K562 (cell line): ENCODE data around the gene CFAP20DC. TPM values are rescaled to one million over a fixed set of nuclear protein-coding genes. Genes with fewer than 3 reads are reported as not detected.

Source experiments
- CBFA2T3 ChIP-seq: fragments of 450-650 bp; IDR thresholded peaks from 2 replicates; pipeline ENCODE4 v1.6.1; 2017
- CREM ChIP-seq: IDR thresholded peaks from 2 replicates; pipeline ENCODE4 v1.6.1; 2014; ENCODE audit warnings: antibody characterized with exemption, low read depth
- DACH1 ChIP-seq: fragments of 450-650 bp; IDR thresholded peaks from 2 replicates; pipeline ENCODE4 v1.6.1; 2018; ENCODE audit not compliant: partially characterized antibody
- DPF2 ChIP-seq: fragments of 450-650 bp; IDR thresholded peaks from 2 replicates; pipeline ENCODE4 v1.6.1; 2016
- FOXP1 ChIP-seq: sonication (generic); formaldehyde crosslinking; IDR thresholded peaks from 2 replicates; pipeline ENCODE4 v1.8.0; 2022; ENCODE audit warnings: mild to moderate bottlenecking, missing genetic modification reagents
- NELFE ChIP-seq: IDR thresholded peaks from 2 replicates; pipeline ENCODE4 v1.6.1; 2011; ENCODE audit warnings: mild to moderate bottlenecking; ENCODE audit not compliant: insufficient read depth, insufficient read length
- NFE2 ChIP-seq: IDR thresholded peaks from 2 replicates; pipeline ENCODE4 v1.6.1; 2014; ENCODE audit warnings: antibody characterized with exemption, low read depth
- POLR2G ChIP-seq: fragments of 200-400 bp; formaldehyde crosslinking; IDR thresholded peaks from 2 replicates; pipeline ENCODE4 v1.6.1; 2017; ENCODE audit warnings: low read depth, mild to moderate bottlenecking, antibody characterized with exemption, low read length, moderate library complexity
- RNF2 ChIP-seq: sonication (generic); IDR thresholded peaks from 2 replicates; pipeline ENCODE4 v1.6.1; 2016
- RNF219 ChIP-seq: fragments of 250-450 bp; sonication (Bioruptor Pico); IDR thresholded peaks from 2 replicates; pipeline ENCODE4 v1.5.0; 2022; ENCODE audit warnings: mild to moderate bottlenecking
- SAP30 ChIP-seq: fragments of 200-600 bp; sonication (generic); IDR thresholded peaks from 2 replicates; pipeline ENCODE4 v1.6.1; 2012; ENCODE audit warnings: borderline replicate concordance, low read depth, mild to moderate bottlenecking, moderate library complexity, low read length, control low read depth, inconsistent platforms; ENCODE audit not compliant: insufficient read depth, poor library complexity, severe bottlenecking
- SMAD1 ChIP-seq: fragments of 150-350 bp; IDR thresholded peaks from 2 replicates; pipeline ENCODE4 v1.6.1; 2014; ENCODE audit warnings: low read length, low read depth; ENCODE audit not compliant: partially characterized antibody
- TBL1XR1 ChIP-seq, 2 experiments: IDR thresholded peaks; 2 replicates each; pipeline ENCODE4 v1.6.1; 2012; ENCODE audit warnings: improper control_type of control experiment in 2 of 2, low read length in 2 of 2, mild to moderate bottlenecking in 1 of 2
- TFAM ChIP-seq: fragments of 250-450 bp; sonication (Bioruptor Pico); conservative IDR thresholded peaks from 2 replicates; pipeline ENCODE4 v1.5.0; 2021; ENCODE audit warnings: mild to moderate bottlenecking, moderate library complexity
- ZNF140 ChIP-seq: fragments of 250-450 bp; sonication (Bioruptor Pico); IDR thresholded peaks from 2 replicates; pipeline ENCODE4 v1.8.0; 2021; ENCODE audit warnings: moderate library complexity, mild to moderate bottlenecking, inconsistent platforms
- ZNF280A ChIP-seq: fragments of 450-650 bp; IDR thresholded peaks from 2 replicates; pipeline ENCODE4 v1.6.1; 2018; ENCODE audit warnings: mild to moderate bottlenecking, low read depth; ENCODE audit not compliant: partially characterized antibody
- ZNF507 ChIP-seq: conservative IDR thresholded peaks from 2 replicates; pipeline ENCODE4 v1.6.1; 2017; ENCODE audit warnings: missing genetic modification characterization, missing compliant biosample characterization
- ZNF57 ChIP-seq: fragments of 450-650 bp; formaldehyde crosslinking; IDR thresholded peaks from 2 replicates; pipeline ENCODE4 v1.4.0; 2020; ENCODE audit warnings: mild to moderate bottlenecking, moderate library complexity
- ZNF583 ChIP-seq: fragments of 250-450 bp; sonication (Bioruptor Pico); IDR thresholded peaks from 2 replicates; pipeline ENCODE4 v1.4.0; 2020
- ZNF740 ChIP-seq, 3 experiments: fragments of 200-800 bp in 1 of 3; sonication (Bioruptor generic) in 1 of 3; sonication (generic) in 1 of 3; formaldehyde crosslinking in 1 of 3; IDR thresholded peaks; 2 replicates each; pipeline versions ENCODE4 v1.6.1 to v1.8.0; 2016 to 2022; ENCODE audit warnings: mild to moderate bottlenecking in 2 of 3, missing compliant biosample characterization in 2 of 3, missing genetic modification characterization in 2 of 3, missing genetic modification reagents in 1 of 3
- polyA plus RNA-seq, 8 experiments: library from polyadenylated mRNA; depleted of rRNA in 4 of 8; stranded (reverse) in 5 of 8; unstranded in 3 of 8; fragments of >200 nt; fragmentation: Nextera tagmentation in 2 of 8; fragmentation: Illumina TruSeq in 1 of 8; extraction: Ambion mirVana in 2 of 8; extraction: Trizol in 1 of 8; gene quantifications; 2 replicates each; pipeline versions ENCODE4 v1.2.1 to v1.2.3, GENCODE V29; 2011 to 2014; ENCODE audit warnings: inconsistent platforms in 1 of 8, missing spikeins in 1 of 8
- total RNA-seq, 7 experiments: library from RNA; depleted of rRNA in 6 of 7; stranded (reverse); fragments of >200 nt in 6 of 7; fragmentation: Illumina TruSeq in 2 of 7; extraction: Trizol in 2 of 7; gene quantifications; 2 replicates each; pipeline versions ENCODE4 v1.2.1 to v1.2.3, GENCODE V29; 2011 to 2021; ENCODE audit warnings: low replicate concordance in 1 of 7

CFAP20DC gene
- total and polyA plus RNA-seq, 9 of the 15 experiments (the other 6 are each of a cell fraction or from before 2014, with no cell fraction given), result 1.6 to 5.9 (median 4.6) TPM

DNA sequence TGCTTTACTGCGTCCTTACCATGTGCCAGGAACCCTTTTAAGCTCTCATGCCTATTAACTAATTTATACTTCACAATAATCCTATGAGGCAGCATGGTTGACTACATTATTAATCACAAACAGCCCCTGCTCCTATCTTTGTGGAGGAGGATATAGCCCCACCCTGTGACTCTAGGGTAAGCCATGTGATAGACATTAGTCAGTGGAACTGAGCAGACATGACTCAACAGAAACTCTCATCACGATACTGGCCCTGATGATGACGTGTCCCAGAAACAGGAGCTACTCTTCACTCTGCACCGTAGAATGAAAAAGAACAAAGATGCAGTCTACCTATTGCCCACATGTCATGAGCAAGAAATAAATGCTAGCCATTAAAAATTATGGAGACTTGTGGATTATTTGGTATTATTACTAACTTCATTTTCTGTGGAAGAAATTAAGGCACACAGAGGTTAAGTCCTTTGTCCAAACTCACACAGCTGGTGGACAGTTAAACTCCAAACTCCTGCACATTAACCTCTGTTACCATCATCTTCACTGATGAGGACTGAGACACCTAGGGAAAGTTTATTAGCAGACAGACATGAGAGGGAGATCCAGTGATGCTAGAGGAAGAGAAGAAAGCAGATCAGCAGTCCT, 51.2 kb downstream of the CFAP20DC start (continued):
- no peak for TF ChIP-seq POLR2G
- TF ChIP-seq DACH1, result peak; percentile 74
- TF ChIP-seq CREM, result peak; percentile 90
- TF ChIP-seq ZNF740 (CRISPR knock-in tag; IDR thresholded peaks at IDR 0.05), result no peak
- no peak for TF ChIP-seq ZNF740 (tag; IDR thresholded peaks at IDR 0.05)
- TF ChIP-seq RNF2, result no peak
- no peak for TF ChIP-seq SAP30
- no peak for TF ChIP-seq ZNF280A
- TF ChIP-seq TBL1XR1 (IDR thresholded peaks at IDR 0.05; ENCODE audit: low read length in 2 of 2), result 0 out of 4 replicates have a peak, but pooled peaks of 1 of the 2 experiments have one; percentile 20
- no peak for TF ChIP-seq TFAM
- TF ChIP-seq NFE2, result peak; percentile 91
- TF ChIP-seq ZNF583 (CRISPR knock-in tag), result no peak
- TF ChIP-seq FOXP1 (CRISPR knock-in tag), result no peak
- TF ChIP-seq ZNF140 (CRISPR knock-in tag), result no peak
- peak; percentile 76 for TF ChIP-seq DPF2
- TF ChIP-seq NELFE, result no peak
- TF ChIP-seq RNF219 (CRISPR knock-in tag), result no peak
- TF ChIP-seq ZNF507 (tag), result no peak
- no peak for TF ChIP-seq SMAD1
- TF ChIP-seq ZNF57 (CRISPR knock-in tag), result no peak
- TF ChIP-seq CBFA2T3, result peak; percentile 38; the same call in 1 of the 2 replicates
